ENCODE data around the gene SMO.

The SMO gene

GRCh38 chr7:129184981-129185670, 3.3 kb upstream of the SMO start:
- no peak for TF ChIP-seq EZH2 (IDR thresholded peaks at IDR 0.05; ENCODE audit: borderline replicate concordance, low read depth, low read length, severe bottlenecking)
- no peak for TF ChIP-seq CTCF (IDR thresholded peaks at IDR 0.05; ENCODE audit: borderline replicate concordance, extremely low read depth, low read length, poor library complexity, severe bottlenecking)
- H3K4me3 ChIP-seq (ENCODE audit: low read depth in 1 of 2, low read length in 2 of 2): no peak overlapping the region
- peaks cover 23% of the 10 kb centered on the region for H3K4me1 ChIP-seq (ENCODE audit: insufficient read depth, low read length)
- H3K36me3 ChIP-seq (ENCODE audit: insufficient read depth, low read length): no peaks in the 10 kb centered on the region; the same call in 1 of the 2 replicates
- ATAC-seq (ENCODE audit: insufficient read depth, low read depth) (no peak), DNase-seq (no peak)
- peaks cover 31% of the 10 kb centered on the region for H3K27me3 ChIP-seq (ENCODE audit: insufficient read depth, low read length, poor library complexity)
- H3K9me3 ChIP-seq (ENCODE audit: insufficient read depth, low read length, severe bottlenecking): no peaks in the 10 kb centered on the region
- no peak overlapping the region for H2AFZ ChIP-seq (ENCODE audit: low read depth, low read length)
- no peak overlapping the region for H3K4me2 ChIP-seq (ENCODE audit: insufficient read depth, low read length)
- H3K79me2 ChIP-seq (ENCODE audit: insufficient read depth, low read length): no peaks in the 10 kb centered on the region; the same call in 1 of the 2 replicates
- H3K27ac ChIP-seq (ENCODE audit: low read length): no peak overlapping the region
- no peak overlapping the region for H3K9ac ChIP-seq (ENCODE audit: low read depth, low read length)
- H4K20me1 ChIP-seq (ENCODE audit: insufficient read depth, low read length): no peaks in the 10 kb centered on the region

GRCh38 chr7:129186749-129187260, 1.6 kb upstream of the SMO start:
- Histone ChIP-seq H3K4me1 (ENCODE audit: insufficient read depth, low read length) (peaks cover 27% of the 10 kb centered on the region), H3K36me3 (ENCODE audit: insufficient read depth, low read length) (no peaks in the 10 kb centered on the region; the same call in 1 of the 2 replicates), H2AFZ (ENCODE audit: low read depth, low read length) (no peak overlapping the region), H3K79me2 (ENCODE audit: insufficient read depth, low read length) (no peaks in the 10 kb centered on the region; the same call in none of the 2 replicates), H3K27ac (ENCODE audit: low read length) (no peak overlapping the region), H4K20me1 (ENCODE audit: insufficient read depth, low read length) (peaks cover 9% of the 10 kb centered on the region; the same call in 1 of the 2 replicates), H3K9ac (ENCODE audit: low read depth, low read length) (no peak overlapping the region), H3K4me2 (ENCODE audit: insufficient read depth, low read length) (no peak overlapping the region), H3K27me3 (ENCODE audit: insufficient read depth, low read length, poor library complexity) (peaks cover 32% of the 10 kb centered on the region), H3K9me3 (ENCODE audit: insufficient read depth, low read length, severe bottlenecking) (no peaks in the 10 kb centered on the region), H3K4me3 (ENCODE audit: low read depth in 1 of 2, low read length in 2 of 2) (no peak overlapping the region)
- TF ChIP-seq EZH2 (IDR thresholded peaks at IDR 0.05; ENCODE audit: borderline replicate concordance, low read depth, low read length, severe bottlenecking) (no peak), CTCF (IDR thresholded peaks at IDR 0.05; ENCODE audit: borderline replicate concordance, extremely low read depth, low read length, poor library complexity, severe bottlenecking) (no peak)
- ATAC-seq (ENCODE audit: insufficient read depth, low read depth): no peak
- DNase-seq: no peak

GRCh38 chr7:129187681-129188371, 607 bp upstream of the SMO start:
- Histone ChIP-seq H3K27ac (ENCODE audit: low read length) (no peak overlapping the region), H2AFZ (ENCODE audit: low read depth, low read length) (peak overlapping the region; percentile 69), H3K4me2 (ENCODE audit: insufficient read depth, low read length) (peak overlapping the region; percentile 94), H3K4me1 (ENCODE audit: insufficient read depth, low read length) (peaks cover 27% of the 10 kb centered on the region), H3K4me3 (ENCODE audit: low read depth in 1 of 2, low read length in 2 of 2) (peak overlapping the region in 1 of 2 experiments; percentile 75; a peak in 3 of 4 replicates), H3K79me2 (ENCODE audit: insufficient read depth, low read length) (no peaks in the 10 kb centered on the region; the same call in none of the 2 replicates), H3K9me3 (ENCODE audit: insufficient read depth, low read length, severe bottlenecking) (no peaks in the 10 kb centered on the region), H4K20me1 (ENCODE audit: insufficient read depth, low read length) (peaks cover 15% of the 10 kb centered on the region; the same call in 1 of the 2 replicates), H3K36me3 (ENCODE audit: insufficient read depth, low read length) (no peaks in the 10 kb centered on the region; the same call in 1 of the 2 replicates), H3K27me3 (ENCODE audit: insufficient read depth, low read length, poor library complexity) (peaks cover 32% of the 10 kb centered on the region), H3K9ac (ENCODE audit: low read depth, low read length) (peak overlapping the region; percentile 73)
- DNase-seq (no peak), ATAC-seq (ENCODE audit: insufficient read depth, low read depth) (no peak)
- TF ChIP-seq CTCF (IDR thresholded peaks at IDR 0.05; ENCODE audit: borderline replicate concordance, extremely low read depth, low read length, poor library complexity, severe bottlenecking): no peak
- TF ChIP-seq EZH2 (IDR thresholded peaks at IDR 0.05; ENCODE audit: borderline replicate concordance, low read depth, low read length, severe bottlenecking): no peak
